Measurements from ENCODE around the gene C6orf47. TPM values are rescaled to one million over a fixed set of nuclear protein-coding genes. Genes with fewer than 3 reads are reported as not detected.

Gene C6orf47
- total and polyA plus RNA-seq, 2 of the 13 experiments (the other 11 are each of a cell fraction or from before 2014, with no cell fraction given), result 1.7 to 18.1 TPM

DNA sequence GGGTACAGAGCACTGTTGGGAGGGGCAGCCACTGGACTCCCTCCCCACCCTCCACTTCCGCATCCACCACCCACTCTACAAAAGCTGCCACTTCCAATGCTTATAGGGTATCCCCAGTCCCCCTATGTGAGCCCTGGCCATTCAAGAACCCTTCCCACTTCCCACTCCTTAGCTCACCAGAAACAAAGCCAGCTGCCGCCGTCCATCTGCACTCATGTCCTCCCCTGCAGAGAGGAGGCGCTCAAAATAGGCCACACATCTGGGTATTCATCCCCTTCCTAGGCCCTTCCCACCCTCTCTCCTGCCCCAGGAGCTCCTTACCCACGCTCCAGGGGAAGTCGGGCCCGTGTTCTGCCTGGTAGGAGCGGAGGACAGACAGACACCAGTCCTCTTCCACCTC is 26.7 kb upstream of the C6orf47 start:
- Histone ChIP-seq H3K27me3 (ENCODE audit: control insufficient read depth in 1 of 2, insufficient read depth in 2 of 2, low read length in 2 of 2) (no peaks in the 10 kb centered on the region), H3K4me2 (ENCODE audit: low read depth, low read length) (no peak overlapping the region), H3K9me3 (ENCODE audit: low read length) (no peaks in the 10 kb centered on the region), H4K20me1 (ENCODE audit: insufficient read depth, low read length) (no peaks in the 10 kb centered on the region), H3K9ac (ENCODE audit: insufficient read depth, low read depth, low read length) (no peak overlapping the region), H3K4me3 (replicated peaks in 1 of 3; ENCODE audit: insufficient read depth in 1 of 3, low read depth in 2 of 3, low read length in 3 of 3) (no peak overlapping the region), H3K4me1 (ENCODE audit: insufficient read depth, low read length) (peaks cover 28% of the 10 kb centered on the region), H3K27ac (ENCODE audit: extremely low read length, insufficient read depth, low read length) (no peak overlapping the region), H3K79me2 (ENCODE audit: insufficient read depth, low read length) (no peaks in the 10 kb centered on the region), H2AFZ (ENCODE audit: low read length) (no peak overlapping the region), H3K36me3 (replicated peaks in 1 of 2; ENCODE audit: control insufficient read depth in 1 of 2, insufficient read depth in 2 of 2, low read length in 2 of 2) (peaks cover 41 to 46% of the 10 kb centered on the region in 2 experiments)
- ChIA-PET CTCF (ENCODE audit: low intra/inter-chr PET ratio, low total read pairs) (no interaction called here), POLR2A (interaction anchor here (1.4 kb wide), 1 partner anchor 17 kb away, joined by 3 read pairs; the partner anchor contains the start of gene LY6G5B)
- WGBS (ENCODE audit: low lambda C conversion rate), result 96% methylated on average over 8 of the region's 8 CpGs
- FAIRE-seq, result no peak
- ATAC-seq, result no peak
- no peak for TF ChIP-seq GLI4 (CRISPR knock-in tag; IDR thresholded peaks at IDR 0.05; ENCODE audit: borderline replicate concordance)
- no peak for TF ChIP-seq REPIN1 (CRISPR knock-in tag; IDR thresholded peaks at IDR 0.05; ENCODE audit: borderline replicate concordance, low read depth)
- TF ChIP-seq ZNF788 (CRISPR knock-in tag; IDR thresholded peaks at IDR 0.05; ENCODE audit: borderline replicate concordance), result no peak
- TF ChIP-seq MTF1 (CRISPR knock-in tag; IDR thresholded peaks at IDR 0.05), result no peak
- TF ChIP-seq, protein P1, sequence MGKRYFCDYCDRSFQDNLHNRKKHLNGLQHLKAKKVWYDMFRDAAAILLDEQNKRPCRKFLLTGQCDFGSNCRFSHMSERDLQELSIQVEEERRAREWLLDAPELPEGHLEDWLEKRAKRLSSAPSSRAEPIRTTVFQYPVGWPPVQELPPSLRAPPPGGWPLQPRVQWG (CRISPR knock-in tag; IDR thresholded peaks at IDR 0.05; ENCODE audit: borderline replicate concordance, low read depth), result no peak
- TF ChIP-seq ZSCAN12 (CRISPR knock-in tag; IDR thresholded peaks at IDR 0.05), result no peak
- TF ChIP-seq, protein P2, sequence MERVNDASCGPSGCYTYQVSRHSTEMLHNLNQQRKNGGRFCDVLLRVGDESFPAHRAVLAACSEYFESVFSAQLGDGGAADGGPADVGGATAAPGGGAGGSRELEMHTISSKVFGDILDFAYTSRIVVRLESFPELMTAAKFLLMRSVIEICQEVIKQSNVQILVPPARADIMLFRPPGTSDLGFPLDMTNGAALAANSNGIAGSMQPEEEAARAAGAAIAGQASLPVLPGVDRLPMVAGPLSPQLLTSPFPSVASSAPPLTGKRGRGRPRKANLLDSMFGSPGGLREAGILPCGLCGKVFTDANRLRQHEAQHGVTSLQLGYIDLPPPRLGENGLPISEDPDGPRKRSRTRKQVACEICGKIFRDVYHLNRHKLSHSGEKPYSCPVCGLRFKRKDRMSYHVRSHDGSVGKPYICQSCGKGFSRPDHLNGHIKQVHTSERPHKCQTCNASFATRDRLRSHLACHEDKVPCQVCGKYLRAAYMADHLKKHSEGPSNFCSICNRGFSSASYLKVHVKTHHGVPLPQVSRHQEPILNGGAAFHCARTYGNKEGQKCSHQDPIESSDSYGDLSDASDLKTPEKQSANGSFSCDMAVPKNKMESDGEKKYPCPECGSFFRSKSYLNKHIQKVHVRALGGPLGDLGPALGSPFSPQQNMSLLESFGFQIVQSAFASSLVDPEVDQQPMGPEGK (CRISPR knock-in tag; IDR thresholded peaks at IDR 0.05), result no peak
- TF ChIP-seq ZSCAN29 (CRISPR knock-in tag; conservative IDR thresholded peaks at IDR 0.05), result no peak
- TF ChIP-seq NKX3-1 (CRISPR knock-in tag; IDR thresholded peaks at IDR 0.05), result no peak
- no peak for TF ChIP-seq ZNF605 (CRISPR knock-in tag; IDR thresholded peaks at IDR 0.05)
- TF ChIP-seq ZNF75D (CRISPR knock-in tag; IDR thresholded peaks at IDR 0.05; ENCODE audit: borderline replicate concordance), result no peak
- no peak for TF ChIP-seq ZFP41 (CRISPR knock-in tag; IDR thresholded peaks at IDR 0.05; ENCODE audit: borderline replicate concordance)
- TF ChIP-seq, protein P3, sequence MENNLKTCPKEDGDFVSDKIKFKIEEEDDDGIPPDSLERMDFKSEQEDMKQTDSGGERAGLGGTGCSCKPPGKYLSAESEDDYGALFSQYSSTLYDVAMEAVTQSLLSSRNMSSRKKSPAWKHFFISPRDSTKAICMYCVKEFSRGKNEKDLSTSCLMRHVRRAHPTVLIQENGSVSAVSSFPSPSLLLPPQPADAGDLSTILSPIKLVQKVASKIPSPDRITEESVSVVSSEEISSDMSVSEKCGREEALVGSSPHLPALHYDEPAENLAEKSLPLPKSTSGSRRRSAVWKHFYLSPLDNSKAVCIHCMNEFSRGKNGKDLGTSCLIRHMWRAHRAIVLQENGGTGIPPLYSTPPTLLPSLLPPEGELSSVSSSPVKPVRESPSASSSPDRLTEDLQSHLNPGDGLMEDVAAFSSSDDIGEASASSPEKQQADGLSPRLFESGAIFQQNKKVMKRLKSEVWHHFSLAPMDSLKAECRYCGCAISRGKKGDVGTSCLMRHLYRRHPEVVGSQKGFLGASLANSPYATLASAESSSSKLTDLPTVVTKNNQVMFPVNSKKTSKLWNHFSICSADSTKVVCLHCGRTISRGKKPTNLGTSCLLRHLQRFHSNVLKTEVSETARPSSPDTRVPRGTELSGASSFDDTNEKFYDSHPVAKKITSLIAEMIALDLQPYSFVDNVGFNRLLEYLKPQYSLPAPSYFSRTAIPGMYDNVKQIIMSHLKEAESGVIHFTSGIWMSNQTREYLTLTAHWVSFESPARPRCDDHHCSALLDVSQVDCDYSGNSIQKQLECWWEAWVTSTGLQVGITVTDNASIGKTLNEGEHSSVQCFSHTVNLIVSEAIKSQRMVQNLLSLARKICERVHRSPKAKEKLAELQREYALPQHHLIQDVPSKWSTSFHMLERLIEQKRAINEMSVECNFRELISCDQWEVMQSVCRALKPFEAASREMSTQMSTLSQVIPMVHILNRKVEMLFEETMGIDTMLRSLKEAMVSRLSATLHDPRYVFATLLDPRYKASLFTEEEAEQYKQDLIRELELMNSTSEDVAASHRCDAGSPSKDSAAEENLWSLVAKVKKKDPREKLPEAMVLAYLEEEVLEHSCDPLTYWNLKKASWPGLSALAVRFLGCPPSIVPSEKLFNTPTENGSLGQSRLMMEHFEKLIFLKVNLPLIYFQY (CRISPR knock-in tag; IDR thresholded peaks at IDR 0.05; ENCODE audit: borderline replicate concordance), result no peak
- DNase-seq (ENCODE audit: low spot score), result no peak
- intact Hi-C loops (cut with micrococcal nuclease; ENCODE audit: unreplicated experiment) (no loop called here), in situ Hi-C loops (cut with HindIII; ENCODE audit: extremely low pct_ligation_motif_present, low pct_unique_long_range_greater_than_20kb) (no loop called here)
- BruUV-seq (replicated peaks), result no TSS peak

Measured in HepG2 (cell line).